Esophagus squamous epithelium (tissue), 4 donors: ENCODE data around the gene PTPRM.
"Not testable (repeated sequence)": the region's sequence is repeated elsewhere in the genome, so short reads cannot be mapped to it uniquely, and the experiment has no call there.

Source experiments
- POLR2A ChIP-seq, 4 donors: fragments of 450-650 bp; IDR thresholded peaks; one replicate each; pipeline ENCODE4 v1.6.1; 2017; ENCODE audit warnings: antibody characterized with exemption in 4 of 4, mild to moderate bottlenecking in 4 of 4, moderate library complexity in 3 of 4
- TF ChIP-seq, protein P1 (sequence below), 6 experiments: fragments of 450-650 bp in 4 of 6; fragments of 200-600 bp in 2 of 6; sonication (generic) in 2 of 6; IDR thresholded peaks; one replicate each; pipeline ENCODE4 v1.5.1; 2016 to 2019; ENCODE audit warnings: antibody characterized with exemption in 6 of 6, mild to moderate bottlenecking in 4 of 6, moderate library complexity in 4 of 6

DNA sequence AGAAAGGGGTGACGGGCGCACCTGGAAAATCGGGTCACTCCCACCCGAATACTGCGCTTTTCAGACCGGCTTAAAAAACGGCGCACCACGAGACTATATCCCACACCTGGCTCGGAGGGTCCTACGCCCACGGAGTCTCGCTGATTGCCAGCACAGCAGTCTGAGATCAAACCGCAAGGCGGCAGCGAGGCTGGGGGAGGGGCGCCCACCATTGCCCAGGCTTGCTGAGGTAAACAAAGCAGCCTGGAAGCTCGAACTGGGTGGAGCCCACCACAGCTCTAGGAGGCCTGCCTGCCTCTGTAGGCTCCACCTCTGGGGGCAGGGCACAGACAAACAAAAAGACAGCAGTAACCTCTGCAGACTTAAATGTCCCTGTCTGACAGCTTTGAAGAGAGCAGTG lies 399.6 kb downstream of the PTPRM start:
- TF ChIP-seq, protein P1, sequence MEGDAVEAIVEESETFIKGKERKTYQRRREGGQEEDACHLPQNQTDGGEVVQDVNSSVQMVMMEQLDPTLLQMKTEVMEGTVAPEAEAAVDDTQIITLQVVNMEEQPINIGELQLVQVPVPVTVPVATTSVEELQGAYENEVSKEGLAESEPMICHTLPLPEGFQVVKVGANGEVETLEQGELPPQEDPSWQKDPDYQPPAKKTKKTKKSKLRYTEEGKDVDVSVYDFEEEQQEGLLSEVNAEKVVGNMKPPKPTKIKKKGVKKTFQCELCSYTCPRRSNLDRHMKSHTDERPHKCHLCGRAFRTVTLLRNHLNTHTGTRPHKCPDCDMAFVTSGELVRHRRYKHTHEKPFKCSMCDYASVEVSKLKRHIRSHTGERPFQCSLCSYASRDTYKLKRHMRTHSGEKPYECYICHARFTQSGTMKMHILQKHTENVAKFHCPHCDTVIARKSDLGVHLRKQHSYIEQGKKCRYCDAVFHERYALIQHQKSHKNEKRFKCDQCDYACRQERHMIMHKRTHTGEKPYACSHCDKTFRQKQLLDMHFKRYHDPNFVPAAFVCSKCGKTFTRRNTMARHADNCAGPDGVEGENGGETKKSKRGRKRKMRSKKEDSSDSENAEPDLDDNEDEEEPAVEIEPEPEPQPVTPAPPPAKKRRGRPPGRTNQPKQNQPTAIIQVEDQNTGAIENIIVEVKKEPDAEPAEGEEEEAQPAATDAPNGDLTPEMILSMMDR (IDR thresholded peaks at IDR 0.05) = not testable (repeated sequence)
- not testable (repeated sequence) for TF ChIP-seq POLR2A (IDR thresholded peaks at IDR 0.05)
